Measurements from ENCODE around the gene VKORC1.

Gene VKORC1

DNA sequence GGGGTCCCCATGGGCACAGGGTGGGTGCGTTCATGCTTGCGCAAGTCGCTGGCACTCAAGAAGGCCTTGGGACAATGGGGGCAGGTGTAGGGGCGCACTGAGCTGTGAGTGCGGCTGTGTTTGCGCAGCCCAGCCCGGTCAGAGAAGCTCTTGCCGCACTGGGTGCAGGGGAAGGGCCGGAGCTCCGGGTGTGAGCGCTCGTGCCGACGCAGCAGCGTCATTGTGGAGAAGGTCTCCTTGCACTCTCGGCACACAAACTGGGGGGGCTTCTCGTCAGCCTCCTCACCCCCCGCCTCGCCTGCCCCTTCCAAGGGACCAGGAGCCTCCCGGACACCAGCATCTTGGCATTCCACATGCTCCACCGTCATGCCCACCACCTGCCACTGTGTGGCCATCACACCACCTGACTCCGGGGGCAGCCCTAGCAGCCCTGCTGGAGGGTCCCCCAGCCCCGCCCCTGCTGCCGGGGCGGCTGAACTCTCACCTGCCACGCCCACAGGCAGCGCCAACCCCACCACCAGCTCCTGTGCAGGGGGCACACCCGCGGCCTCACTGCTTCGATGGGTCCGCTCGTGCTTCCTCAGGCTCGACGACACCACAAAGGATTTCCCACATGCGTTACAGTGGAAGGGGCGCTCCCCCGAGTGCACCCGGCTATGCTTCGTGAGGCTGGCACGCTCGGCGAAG is 33.3 kb downstream of the VKORC1 start:
- DNase-seq, result no peak

DNA sequence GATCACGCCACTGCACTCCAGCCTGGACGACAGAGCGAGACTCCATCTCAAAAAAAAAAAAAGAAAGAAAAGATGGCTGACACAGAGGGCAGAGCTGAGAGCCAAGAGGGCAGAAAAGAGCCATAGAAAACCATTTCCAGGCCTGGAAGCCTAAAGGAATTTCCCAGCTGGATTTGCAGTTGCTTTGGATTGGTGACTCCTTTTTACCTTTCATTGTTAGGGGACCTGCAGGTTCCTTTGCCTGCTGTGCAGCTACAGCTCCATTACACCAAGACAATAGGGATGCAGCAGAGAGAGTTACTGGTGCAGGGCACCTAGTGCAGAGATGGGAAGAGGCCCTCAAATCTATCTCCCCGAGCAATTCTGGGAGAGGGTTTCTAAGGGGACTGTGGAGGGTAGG is 39.0 kb downstream of the VKORC1 start:
- DNase-seq, result no peak

DNA sequence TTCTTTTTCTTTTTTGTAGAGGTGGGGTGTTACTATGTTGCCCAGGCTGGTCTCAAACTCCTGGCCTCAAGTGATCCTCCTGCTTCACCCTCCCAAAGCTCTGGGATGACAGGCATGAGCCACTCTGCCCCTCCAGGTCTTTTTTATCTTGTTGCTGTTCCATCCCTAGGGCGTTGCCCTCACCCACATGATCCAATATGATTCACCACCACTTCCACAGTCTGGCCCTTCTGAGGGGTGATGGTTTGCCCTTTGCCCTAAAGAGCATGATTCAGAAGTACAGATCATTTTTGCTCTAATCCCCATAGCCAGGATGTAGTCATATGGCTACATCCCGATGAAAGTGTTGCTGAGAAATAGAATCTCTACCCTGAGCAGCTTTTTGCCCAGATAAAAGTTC is 42.5 kb downstream of the VKORC1 start:
- no peak for DNase-seq

DNA sequence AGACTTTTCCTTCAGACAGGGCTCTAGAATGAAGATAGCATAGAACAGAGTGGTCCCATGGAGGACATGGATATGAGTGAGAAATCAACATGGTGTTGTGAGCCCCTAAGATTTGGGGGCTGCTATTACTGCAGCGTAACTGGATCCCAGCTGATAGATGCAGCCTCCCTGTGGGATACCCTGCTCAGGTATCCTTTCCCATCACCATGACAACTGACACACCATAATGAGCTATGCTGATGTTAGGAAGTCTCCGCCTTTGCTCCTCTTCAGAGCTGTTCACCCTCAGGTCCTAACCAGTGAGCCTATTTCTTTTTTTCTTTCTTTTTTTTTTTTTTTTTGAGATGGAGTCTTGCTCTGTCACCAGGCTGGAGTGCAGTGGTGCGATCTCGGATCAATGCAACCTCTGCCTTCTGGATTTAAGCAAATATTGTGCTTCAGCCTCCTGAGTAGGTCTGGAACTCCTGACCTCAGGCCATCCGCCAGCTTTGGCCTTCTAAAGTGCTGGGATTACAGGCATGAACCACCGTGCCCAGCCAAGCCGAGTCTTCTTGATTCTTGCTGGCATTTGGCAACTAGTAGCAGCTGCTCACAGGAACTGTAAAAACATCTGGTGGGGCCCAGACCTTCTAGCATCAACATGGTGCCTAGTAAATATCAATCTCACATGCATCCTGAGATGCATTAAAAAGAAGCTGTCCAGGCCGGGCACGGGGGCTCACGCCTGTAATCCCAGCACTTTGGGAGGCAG is 44.1 kb downstream of the VKORC1 start:
- DNase-seq, result no peak

DNA sequence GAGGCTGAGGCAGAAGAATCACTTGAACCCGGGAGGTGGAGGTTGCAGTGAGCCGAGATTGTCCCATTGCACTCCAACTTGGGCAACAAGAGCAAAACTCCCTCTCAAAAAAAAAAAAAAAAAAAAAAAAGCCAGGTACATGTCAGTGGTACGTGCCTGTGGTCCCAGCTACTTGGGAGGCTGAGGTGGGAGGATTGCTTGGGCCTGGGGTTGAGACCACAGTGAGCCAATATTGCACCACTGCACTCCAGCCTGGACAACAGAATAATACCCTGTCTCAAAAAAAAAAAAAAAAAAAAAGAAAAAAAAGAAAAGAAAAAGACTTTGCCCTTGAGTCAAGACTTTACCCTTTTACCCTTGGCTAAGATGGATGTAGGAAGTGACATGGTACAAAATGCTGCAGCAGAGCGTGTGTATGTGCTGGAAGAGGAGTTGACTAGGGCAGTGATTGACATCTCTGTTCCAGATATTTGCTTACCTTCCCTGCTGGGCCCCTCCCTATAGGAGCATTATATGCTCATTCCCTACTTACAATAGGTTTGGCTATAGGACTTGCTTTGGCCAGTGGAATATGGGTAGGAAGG is 50.6 kb downstream of the VKORC1 start:
- no peak for DNase-seq

DNA sequence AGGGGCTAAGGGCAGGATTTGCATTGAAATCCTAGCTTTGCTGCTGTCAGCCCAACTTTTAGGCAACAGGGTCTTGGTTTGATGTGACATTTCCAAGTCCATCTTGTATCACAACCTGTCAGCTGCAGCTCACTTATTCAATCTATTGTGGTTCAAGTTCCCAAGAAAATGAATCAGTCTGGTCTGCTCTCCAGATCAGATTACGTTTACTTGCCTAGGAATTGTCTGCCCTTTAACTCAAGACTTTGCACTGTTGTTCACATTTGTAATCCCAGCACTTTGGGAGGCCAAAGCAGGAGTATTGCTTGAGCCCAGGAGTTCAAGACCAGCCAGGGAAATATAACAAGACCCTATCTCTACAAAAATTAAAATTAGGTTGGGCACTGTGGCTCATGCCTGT is 51.2 kb downstream of the VKORC1 start:
- no peak for DNase-seq

DNA sequence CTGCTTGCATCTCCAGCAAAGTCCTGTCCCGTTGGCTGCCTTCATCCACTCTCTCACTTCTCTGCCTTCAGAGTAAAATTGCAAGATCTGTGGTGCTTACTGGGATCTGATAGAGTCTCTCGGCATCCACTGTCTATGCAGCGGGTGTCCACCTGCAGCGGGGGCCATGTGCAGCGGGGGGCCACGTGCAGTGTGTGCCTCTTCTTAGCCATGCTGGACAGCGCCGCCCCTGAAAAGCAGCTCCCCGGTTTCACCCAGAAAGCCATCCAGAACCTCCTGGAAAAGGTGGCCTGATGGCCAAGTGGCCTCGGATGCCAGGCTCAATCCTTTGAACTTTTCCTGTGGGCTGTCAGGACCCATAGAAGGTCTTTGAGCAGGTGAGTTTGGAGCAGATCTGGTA is 51.7 kb downstream of the VKORC1 start:
- DNase-seq, result no peak
